Stimulated activated CD8-positive, alpha-beta memory T cell treated with anti-CD3 and anti-CD28 coated beads, Interleukin-7, amount 100 ng/mL, for 24 hours (primary cell): ENCODE measurements around the gene PPP1R13B.
"Not testable (repeated sequence)": the region's sequence is repeated elsewhere in the genome, so short reads cannot be mapped to it uniquely, and the experiment has no call there.

Experiments used
- DNase-seq: peaks from one replicate; pipeline ENCODE4 v3.0.0-alpha.2; 2020; ENCODE audit warnings: low read depth

Gene PPP1R13B

GRCh38 chr14:103793192-103793591 is 54.2 kb downstream of the PPP1R13B start:
- not testable (repeated sequence) for DNase-seq

DNA sequence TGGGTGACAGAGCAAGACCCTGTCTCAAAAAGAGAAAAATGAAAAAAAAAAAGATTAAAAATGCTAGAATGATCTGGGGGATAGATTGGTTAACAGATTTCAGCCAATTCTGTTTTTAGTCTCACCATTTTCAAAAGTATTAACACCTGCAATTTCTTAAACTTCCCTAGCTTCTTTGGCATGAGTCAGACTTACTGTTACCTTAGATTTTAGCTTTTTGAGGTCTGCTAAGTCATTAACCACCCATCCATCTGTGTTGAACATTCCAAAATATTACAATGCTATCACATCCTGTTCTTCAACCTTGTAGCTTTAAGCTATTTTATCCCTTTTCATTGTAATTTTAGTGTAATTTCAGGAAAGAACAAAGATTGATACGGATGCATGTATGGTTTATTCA is 59.3 kb downstream of the PPP1R13B start:
- no peak for DNase-seq

DNA sequence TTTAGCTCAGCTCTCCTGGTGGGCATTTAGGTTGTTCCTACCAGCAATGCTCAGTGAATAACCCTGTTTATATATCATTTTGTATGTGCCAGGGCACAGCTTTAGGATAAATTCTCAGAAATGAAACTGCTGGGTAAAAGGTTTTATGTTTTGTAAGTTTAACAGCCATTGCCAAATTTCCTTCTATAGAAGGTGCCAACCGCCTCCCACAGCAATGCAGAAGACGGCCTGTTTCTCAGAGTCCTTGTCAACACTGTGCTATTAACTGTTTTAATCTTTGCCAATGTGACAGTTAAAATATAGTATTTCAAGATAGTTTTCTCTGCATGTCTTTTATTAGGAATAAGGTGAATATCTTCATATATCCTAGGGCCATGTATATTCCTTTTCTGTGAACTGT is 65.0 kb downstream of the PPP1R13B start:
- DNase-seq: no peak

DNA sequence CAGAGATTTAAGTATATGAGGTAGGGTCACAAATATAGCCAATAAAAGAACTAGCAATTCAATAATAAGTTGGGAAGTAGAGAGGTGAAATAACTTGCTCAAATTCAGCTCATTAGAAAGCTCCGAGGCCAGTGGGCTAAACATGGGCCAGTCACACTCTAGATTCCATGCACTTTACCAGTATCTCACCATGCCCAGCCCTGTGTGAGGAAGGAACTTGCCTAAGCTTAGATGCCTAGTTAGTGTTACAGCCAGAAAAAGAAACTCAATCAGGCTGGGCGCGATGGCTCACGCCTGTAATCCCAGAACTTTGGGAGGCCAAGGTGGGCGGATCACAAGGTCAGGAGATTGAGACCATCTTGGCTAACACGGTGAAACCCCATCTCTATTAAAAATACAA is 71.1 kb downstream of the PPP1R13B start:
- DNase-seq: not testable (repeated sequence)

GRCh38 chr14:103775506-103775905 is 71.9 kb downstream of the PPP1R13B start:
- DNase-seq: no peak

GRCh38 chr14:103773521-103773920 is 73.9 kb downstream of the PPP1R13B start:
- no peak for DNase-seq

- DNase-seq: no peak
Measured at GRCh38 chr14:103772078-103772712, 75.2 kb downstream of the PPP1R13B start.

- no peak for DNase-seq
Measured at GRCh38 chr14:103770902-103771301, 76.5 kb downstream of the PPP1R13B start.

DNA sequence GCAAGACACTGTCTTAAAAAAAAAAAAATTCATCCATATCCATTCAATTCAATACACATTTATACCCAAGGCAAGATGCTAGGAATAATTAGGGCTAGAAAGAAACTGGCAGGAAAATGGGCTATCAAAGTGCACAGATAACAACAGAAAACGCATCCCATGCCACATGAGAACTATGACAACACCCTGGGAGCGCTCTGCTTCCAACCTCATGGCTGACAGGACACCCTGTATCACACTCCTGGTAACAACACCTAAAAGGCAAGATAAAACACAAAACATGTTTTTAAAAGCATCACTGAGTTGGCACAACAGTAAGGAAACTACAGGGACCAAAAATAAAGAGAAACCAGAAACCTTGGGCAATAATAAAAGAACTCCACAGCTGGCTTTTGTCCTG is 76.9 kb downstream of the PPP1R13B start:
- no peak for DNase-seq

GRCh38 chr14:103767336-103767894 is 80.0 kb downstream of the PPP1R13B start:
- no peak for DNase-seq

- DNase-seq: no peak
Measured at GRCh38 chr14:103765526-103765925, 81.8 kb downstream of the PPP1R13B start.

DNA sequence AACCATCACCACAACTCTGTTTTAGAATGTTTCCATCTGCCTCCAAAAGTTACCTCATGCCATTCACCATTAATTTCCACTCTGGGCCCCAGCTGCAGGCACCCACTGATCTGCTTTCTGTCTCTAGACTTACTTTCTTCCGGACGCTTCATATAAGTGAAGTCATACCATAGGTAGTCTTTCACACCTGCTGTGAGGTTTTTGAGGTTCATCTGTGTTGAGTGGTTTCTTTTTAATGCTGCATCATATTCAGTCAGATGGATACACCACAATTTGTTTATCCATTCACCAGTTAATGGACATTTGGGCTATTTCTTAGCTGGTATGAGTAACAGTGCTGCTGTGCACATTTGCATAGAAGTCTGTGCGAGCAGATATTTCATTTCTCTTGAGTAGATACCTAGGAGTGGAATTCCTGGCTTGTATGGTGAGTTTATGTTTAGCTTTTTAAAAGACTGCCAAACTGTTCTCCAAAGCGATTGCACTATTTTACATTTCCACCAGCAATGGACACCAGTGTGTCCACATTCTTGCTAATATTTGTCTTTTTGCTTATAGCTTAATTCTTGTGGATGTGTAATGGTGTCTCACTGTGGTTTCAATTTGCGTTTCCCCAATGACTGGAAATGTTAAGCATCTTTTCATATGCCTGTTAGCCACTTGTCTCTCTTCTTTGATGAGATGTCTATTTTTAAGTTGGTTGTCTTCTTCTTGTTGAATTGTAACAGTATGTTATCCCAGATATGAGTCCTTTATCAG is 83.5 kb downstream of the PPP1R13B start:
- DNase-seq: no peak

DNA sequence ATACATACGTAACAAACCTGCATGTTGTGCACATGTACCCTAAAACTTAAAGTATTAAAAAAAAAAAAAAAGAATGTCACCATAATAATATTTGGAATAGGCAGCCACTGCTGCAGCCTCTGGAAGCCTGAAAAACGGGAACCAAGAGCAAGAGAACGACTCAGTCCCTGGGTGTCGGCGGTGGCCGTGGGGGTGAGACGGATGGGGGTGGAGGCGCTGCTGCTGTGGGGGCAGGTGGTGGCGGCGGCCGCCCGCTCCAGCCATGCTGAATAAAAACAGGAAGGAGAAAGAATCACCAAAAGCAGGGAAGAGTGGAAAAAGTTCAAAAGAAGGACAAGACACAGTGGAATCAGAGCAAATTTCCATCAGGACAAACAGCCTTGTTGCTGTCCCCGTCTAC is 84.8 kb downstream of the PPP1R13B start:
- DNase-seq: no peak

DNA sequence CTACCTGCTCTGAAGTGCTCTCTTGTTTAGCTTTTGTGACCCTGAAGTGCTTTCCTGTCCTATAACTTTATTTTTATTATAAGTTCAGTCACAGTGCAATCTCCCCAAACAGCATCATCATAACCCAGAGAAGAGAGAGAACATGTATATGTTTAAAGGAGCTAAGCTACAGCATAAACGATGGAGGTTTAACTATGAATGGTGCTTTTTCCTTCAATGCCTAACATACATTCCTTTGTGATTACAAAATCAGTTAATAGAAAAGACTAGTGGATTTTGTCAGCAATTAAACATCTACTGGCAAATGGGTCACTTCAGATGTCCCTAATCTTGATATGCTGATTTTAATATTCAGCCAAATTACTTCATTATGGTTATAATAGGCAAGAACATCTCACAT is 85.3 kb downstream of the PPP1R13B start:
- no peak for DNase-seq

GRCh38 chr14:103758059-103758776 is 89.2 kb downstream of the PPP1R13B start:
- DNase-seq: no peak

DNA sequence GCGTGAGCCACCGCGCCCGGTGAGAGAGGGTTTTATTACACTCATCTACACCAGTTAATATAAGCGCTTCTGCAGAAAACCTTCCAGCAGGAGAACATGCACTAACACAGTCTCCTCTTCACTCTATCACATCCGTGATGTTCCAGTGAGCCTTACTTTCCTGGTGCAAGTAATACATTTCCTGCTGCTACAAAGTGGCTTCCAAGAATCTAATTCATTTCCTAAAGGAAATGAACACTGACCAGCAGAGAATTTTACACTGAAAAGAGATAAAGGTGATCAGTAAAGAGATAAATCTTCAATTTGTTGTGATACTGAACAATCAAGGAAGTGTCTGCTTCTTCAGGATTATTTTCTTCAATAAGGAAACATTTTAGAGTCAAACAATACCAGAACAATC is 92.3 kb downstream of the PPP1R13B start:
- DNase-seq: no peak

DNA sequence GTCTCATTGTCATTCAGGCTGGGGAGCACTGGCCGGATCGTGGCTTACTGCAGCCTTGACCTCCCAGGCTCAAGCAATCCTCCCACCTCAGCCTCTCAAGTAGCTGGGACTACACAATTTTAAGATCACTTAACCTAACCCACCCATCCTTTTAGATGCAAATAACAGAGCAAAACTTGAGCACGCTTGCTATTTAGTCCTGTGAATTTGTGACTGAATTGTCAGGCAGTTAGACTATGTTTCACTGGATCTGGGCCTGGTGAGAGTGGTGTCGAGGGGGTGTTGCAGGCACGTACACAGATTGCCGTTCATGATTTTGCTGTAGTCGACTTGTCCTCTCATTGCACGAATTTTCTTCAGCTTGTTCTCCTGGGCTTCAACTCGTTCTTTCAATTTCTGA is 93.6 kb downstream of the PPP1R13B start:
- DNase-seq: no peak

GRCh38 chr14:103749860-103750259 is 97.5 kb downstream of the PPP1R13B start:
- DNase-seq: no peak

- no peak for DNase-seq
Measured at GRCh38 chr14:103749452-103749851, 97.9 kb downstream of the PPP1R13B start.

DNA sequence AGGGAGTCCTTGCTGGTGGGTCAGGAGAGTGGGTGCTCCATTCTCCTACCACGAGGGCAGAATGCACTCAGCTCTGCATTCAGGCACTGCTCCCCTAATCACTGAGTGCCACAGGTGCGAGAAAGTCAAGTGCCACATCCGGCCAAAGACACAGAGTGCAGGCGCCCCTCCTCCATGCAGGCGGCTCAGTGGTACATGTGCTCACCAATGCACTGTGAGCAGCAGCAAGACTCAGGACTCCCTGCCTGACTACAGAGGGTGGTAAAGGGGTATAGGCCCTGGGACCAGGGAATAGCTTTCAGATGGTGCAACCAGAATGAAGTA is 98.9 kb downstream of the PPP1R13B start:
- peak; percentile 12 for DNase-seq

DNA sequence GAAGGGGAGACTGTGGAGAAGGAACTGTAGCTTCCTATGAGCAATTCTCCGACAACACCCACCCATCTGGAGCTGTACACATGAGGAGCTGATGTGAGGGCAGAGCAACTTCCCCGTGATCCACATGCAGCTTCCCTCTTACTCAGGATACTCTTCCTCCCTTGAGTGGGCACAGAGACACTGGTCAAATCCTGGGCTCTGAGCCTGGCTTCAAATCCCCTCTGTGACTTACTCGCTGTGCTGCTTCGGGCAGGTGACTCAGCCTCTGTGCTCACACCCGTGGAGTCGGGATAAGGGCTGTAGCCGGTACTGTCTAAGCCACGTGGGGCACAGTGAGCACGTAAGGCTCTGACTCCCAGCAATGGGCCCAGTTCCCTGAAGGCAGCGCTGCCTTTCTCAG is 100.7 kb downstream of the PPP1R13B start:
- no peak for DNase-seq

DNA sequence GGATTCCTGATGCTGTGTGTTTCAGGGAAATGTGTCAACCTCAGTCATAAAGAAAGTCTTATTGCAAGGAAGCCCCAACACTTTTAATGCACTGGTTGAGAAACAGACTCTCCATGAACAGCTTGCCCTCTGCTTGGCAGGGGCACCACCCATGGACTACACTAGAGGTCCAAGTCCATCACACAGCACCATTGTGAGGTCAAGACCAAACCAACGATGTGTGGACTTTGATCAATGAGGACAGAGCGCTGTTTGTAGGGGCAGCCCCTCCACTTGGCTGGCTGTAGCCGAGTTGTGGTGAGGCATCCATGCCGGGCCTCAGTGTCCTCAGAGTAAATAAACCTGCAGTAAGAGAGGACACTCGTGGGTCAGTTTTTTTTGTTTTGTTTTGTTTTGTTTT is 102.0 kb downstream of the PPP1R13B start:
- no peak for DNase-seq
